ENCODE results near the gene SYT8.

SYT8 gene

GRCh38 chr11:1817511-1817910, 17.3 kb upstream of the SYT8 start:
- no peak for DNase-seq (ENCODE audit: low read depth in 2 of 2, low spot score in 1 of 2)

- DNase-seq (ENCODE audit: low read depth in 2 of 2, low spot score in 1 of 2), result no peak
Measured at GRCh38 chr11:1819074-1819473, 15.7 kb upstream of the SYT8 start.

- DNase-seq (ENCODE audit: low read depth in 2 of 2, low spot score in 1 of 2), result no peak
Measured at GRCh38 chr11:1820463-1821325, 14.1 kb upstream of the SYT8 start.

- DNase-seq (ENCODE audit: low read depth in 2 of 2, low spot score in 1 of 2), result no peak
Measured at GRCh38 chr11:1821562-1821961, 13.2 kb upstream of the SYT8 start.

- no peak for DNase-seq (ENCODE audit: low read depth in 2 of 2, low spot score in 1 of 2)
Measured at GRCh38 chr11:1822648-1823375, 12.0 kb upstream of the SYT8 start.

- DNase-seq (ENCODE audit: low read depth in 2 of 2, low spot score in 1 of 2), result no peak
Measured at GRCh38 chr11:1823376-1824220, 11.2 kb upstream of the SYT8 start.

- DNase-seq (ENCODE audit: low read depth in 2 of 2, low spot score in 1 of 2), result no peak
Measured at GRCh38 chr11:1824221-1825038, 10.4 kb upstream of the SYT8 start.

- DNase-seq (ENCODE audit: low read depth in 2 of 2, low spot score in 1 of 2), result no peak
Measured at GRCh38 chr11:1825039-1825740, 9.6 kb upstream of the SYT8 start.

- DNase-seq (ENCODE audit: low read depth in 2 of 2, low spot score in 1 of 2), result no peak
Measured at GRCh38 chr11:1825785-1826451, 8.9 kb upstream of the SYT8 start.

GRCh38 chr11:1826552-1827094, 8.2 kb upstream of the SYT8 start:
- DNase-seq (ENCODE audit: low read depth in 2 of 2, low spot score in 1 of 2), result no peak

GRCh38 chr11:1827095-1827813, 7.5 kb upstream of the SYT8 start:
- DNase-seq (ENCODE audit: low read depth in 2 of 2, low spot score in 1 of 2), result no peak

- no peak for DNase-seq (ENCODE audit: low read depth in 2 of 2, low spot score in 1 of 2)
Measured at GRCh38 chr11:1827931-1828330, 6.9 kb upstream of the SYT8 start.

- no peak for DNase-seq (ENCODE audit: low read depth in 2 of 2, low spot score in 1 of 2)
Measured at GRCh38 chr11:1828542-1828941, 6.2 kb upstream of the SYT8 start.

- no peak for DNase-seq (ENCODE audit: low read depth in 2 of 2, low spot score in 1 of 2)
Measured at GRCh38 chr11:1829039-1829820, 5.6 kb upstream of the SYT8 start.

- no peak for DNase-seq (ENCODE audit: low read depth in 2 of 2, low spot score in 1 of 2)
Measured at GRCh38 chr11:1830004-1830321, 4.8 kb upstream of the SYT8 start.

GRCh38 chr11:1830322-1831223, 4.2 kb upstream of the SYT8 start:
- DNase-seq (ENCODE audit: low read depth in 2 of 2, low spot score in 1 of 2), result no peak
